HG03095 (cell line): ENCODE results near the gene MCTP1.

ENCODE experiments used
- ATAC-seq: cut with Tn5 transposase; IDR thresholded peaks from one replicate; pipeline ENCODE4 v1.9.1; 2021; ENCODE audit warnings: moderate library complexity; ENCODE audit not compliant: unreplicated experiment

The MCTP1 gene

DNA sequence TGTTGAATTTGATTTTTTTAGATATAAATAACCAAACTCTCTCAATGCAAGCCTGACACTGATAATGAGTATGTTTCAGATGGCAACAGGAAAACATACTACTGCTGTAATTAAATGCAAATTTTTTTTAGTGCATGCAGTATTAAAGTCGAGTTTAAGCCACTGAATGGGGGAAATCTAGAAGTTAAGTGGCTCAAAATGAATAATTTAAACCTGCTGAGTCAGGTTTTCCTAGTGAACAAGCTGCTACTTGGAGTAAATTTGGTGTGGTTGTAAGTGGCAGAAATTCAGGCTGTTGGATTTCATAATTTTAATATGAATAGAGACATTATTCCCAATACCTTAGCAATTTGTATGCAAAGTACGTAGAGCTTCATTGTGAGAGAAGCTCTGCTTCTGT, 544.6 kb downstream of the MCTP1 start:
- no peak for ATAC-seq

DNA sequence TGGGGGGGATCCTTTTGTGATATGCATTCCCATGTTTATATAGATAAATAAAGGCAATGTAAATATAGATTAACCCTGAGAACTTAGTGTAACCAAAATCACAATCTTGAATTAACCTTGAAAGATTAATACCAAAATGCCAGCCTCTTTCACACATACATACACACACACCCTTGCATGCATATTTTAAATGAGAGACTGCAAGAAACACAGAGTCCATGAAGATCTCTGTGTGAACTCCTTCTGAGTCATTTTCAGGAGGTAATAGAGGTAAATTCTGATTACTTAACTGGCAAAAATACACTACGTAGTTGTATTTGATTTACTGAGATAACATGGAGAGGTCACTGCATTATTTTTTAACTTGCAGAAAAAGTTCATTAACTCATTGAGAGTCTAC, 548.4 kb downstream of the MCTP1 start:
- no peak for ATAC-seq

DNA sequence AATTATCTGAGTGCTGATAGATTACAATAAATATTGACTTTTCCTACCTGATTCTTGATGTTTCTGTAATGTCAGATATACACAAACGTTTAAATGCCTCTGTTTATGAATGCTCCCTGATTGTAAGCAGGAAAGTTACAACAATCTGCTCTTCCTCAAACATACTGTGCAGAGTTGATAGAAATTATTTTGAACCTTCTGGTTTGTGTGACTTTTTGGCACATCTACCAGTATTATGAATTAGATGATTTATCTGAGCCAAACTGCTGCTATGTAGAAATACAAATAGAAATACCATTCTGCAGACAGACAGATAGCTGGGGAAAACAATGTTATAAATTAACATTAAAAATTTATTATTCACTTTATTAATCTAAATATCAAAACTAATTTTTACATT, 553.4 kb downstream of the MCTP1 start:
- no peak for ATAC-seq

DNA sequence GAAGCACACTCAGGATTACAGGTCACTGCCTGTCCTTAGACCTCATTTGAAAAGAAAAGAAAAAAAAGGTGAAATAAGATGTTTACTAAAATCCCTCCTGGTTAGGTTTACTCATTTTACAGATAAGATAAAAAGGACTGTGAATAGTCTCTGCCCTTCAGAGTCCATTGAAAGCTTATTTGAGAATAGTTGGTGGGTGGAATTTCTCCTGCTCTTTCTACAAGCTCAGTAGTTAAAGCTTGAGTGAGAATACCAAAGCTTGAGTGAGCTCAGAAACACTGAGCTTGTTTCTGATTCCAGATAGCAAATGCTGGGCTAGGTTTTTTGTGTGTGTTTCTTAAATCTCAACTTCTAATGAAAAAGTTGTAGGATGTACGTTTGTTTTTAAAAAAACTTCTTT, 559.8 kb downstream of the MCTP1 start:
- no peak for ATAC-seq

DNA sequence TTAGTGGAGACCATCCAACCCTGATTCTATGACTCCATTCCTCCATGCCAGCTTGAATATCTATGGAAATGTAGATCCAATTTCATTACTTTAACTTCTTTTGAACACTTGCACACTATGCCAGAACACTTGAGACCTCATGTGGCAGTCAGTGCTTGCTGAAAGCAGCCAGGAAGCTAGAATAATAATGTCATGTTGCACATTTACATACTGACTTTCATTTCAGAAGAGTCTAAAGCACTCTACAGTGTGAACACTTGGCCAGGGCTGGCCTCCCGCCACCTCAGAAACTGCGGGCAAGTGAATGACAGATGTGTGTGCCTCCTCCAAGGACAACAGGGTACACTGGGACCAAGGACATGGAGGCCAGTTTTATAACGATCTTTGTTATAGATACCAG, 569.1 kb downstream of the MCTP1 start:
- no peak for ATAC-seq

DNA sequence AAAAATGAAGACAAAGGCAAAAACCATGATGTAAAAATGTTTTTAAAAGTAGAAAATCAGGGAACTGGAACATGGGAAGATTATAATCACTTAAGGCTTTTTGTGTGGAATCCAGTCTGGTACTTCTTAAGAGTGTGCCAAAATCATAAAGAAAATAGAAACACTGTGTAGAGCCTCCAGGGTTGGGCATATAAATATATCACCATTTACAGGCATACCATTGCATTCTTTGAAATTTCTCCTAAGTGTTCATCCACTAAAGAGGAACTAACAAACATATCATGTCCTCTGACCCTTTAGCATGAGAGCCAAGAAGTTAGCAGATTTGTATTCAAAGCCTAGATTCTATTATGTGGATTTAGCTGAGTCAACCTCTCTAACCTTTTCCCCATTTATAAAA, 573.1 kb downstream of the MCTP1 start:
- ATAC-seq = no peak

DNA sequence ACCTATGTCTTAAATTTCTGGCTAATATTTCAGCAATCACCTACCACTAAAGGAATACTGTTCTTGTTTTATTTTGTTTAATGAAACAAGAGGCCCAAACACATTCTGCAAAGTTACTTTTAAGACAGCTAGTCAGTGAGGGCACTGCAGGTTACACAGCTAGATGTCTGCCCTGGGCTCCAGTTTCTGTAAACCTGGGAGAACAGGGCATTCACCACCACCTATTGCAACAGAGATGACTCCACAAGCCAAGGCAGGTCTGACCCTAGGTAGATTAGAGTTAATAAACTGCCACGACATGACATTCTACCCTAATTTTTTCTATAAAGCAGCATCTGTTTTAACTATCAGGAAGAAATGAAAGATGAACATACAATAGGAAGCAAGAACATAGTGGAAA, 575.6 kb downstream of the MCTP1 start:
- no peak for ATAC-seq

DNA sequence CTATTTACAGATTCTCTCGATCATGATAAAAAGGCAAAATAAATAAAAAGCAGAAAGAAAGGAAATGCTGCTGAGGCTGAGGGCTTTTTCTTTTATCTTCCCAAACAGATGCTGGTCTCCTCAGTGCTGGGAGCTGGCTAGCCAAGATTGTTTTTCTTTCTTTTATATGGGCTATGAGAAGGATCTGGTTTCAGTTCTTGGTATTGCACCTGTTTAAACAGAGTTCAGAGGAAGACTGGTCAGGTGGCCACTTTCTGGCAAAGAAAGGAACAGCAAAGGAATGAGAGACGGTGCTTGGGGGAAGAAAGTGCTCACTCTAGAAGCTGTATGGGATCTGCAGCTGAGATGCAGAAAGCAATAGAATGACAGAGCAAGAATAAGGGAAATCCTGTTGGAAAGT, 577.5 kb downstream of the MCTP1 start:
- no peak for ATAC-seq

DNA sequence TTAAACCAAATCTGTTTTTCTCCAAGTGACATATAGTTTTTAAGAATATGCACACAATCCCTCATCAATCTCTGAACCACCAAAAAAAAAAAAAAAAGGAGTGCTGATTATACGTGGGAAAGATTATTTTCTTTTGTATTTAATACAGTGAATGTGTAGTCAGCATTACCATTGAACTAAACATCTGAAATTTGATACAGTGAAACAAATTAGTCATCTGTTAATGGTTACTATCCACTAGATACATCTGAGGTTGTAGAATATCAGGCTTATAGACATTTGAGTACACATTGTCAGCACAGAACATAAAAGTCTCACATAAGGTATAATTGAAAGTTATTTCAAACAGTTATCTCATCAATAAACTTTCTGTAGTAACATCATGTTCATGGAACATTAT, 579.5 kb downstream of the MCTP1 start:
- no peak for ATAC-seq

DNA sequence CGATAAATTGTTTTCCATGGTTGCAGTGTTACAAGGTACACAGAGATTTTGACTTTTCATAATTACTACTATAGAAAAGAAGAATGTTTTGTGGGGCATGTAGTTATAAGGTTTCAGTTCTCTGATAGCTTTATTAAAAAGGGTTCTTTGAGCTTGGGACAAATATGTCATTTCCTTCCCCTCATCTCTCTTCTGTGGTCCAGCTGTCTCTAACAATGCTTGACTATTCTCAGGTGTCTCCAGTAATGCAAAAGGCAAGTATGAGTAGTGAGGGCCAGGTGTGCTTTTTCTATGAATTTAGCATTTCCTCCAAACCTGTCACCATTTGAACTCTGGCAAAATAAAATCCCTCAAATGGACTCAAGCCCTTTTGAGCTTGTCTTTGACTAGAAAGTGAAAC, 582.2 kb downstream of the MCTP1 start:
- peak; percentile 76 for ATAC-seq

DNA sequence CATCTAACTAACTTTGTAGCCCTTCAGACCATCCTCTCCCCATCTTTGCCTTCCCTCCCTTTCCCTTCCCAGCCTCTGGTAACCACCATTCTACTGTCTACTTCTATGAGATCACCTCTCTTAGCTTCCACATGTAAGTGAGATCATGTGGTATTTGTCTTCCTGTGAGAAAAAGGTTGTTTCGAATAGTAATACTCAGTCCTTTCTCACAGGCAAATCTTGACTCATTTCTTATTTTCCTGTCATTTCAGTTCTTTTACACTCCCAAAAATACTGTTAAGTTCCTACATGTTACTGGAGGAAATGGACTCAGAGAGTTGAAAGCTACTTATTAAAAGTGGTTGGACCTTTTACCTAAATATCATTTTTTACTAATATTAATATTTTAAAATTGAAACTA, 584.3 kb downstream of the MCTP1 start:
- peak; percentile 63 for ATAC-seq

DNA sequence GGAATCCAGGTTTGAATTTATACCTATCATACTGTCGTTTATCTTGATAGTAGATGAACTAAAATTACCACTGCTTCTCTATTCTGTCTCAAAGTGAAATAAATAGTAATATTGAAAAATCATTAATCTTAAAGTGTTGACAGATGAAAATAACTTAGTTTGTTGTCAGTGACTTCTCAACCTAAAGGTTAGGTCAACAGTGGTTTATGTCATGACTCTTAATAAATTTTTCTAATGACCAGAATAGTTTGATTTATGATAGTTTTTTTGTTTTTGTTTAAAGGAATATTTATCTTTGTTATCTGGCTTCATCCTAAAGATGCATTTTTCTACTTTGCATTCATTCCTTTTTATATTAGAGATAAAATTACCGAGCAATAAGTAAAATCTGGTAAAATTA, 585.3 kb downstream of the MCTP1 start:
- ATAC-seq = no peak

DNA sequence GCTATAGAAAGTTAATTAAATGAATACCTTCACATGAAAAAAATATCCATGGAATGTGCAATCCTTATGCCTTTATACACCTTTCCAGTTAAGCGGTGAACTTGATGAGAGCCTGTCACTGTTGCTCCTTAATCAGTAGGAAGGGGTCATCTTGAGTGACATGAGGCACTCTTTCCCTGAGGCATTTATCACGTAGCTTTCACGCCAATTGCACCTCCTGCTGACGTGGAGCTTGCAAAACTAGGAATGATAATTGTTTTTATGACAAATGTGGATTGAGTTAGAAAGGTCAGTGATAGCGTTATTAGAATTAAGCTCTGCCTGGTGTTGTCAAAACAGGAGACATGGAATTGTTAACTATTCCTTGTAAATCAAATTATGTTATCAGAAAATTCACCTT, 586.7 kb downstream of the MCTP1 start:
- no peak for ATAC-seq

DNA sequence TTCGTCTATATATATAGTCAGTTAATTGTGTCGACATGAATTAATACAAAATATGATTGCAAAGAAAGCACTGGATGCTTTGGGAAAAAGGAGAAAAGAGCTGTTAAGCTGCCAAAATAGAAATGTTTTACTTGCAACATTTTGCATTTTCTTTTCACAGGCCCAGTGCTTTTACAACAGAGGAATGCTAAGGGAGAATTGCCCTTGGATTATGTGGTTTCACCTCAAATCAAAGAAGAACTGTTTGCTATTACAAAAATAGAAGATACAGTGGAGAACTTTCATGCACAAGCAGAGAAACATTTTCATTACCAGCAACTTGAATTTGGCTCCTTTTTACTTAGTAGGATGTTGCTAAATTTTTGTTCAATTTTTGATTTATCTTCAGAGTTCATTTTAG, 590.2 kb downstream of the MCTP1 start:
- no peak for ATAC-seq

DNA sequence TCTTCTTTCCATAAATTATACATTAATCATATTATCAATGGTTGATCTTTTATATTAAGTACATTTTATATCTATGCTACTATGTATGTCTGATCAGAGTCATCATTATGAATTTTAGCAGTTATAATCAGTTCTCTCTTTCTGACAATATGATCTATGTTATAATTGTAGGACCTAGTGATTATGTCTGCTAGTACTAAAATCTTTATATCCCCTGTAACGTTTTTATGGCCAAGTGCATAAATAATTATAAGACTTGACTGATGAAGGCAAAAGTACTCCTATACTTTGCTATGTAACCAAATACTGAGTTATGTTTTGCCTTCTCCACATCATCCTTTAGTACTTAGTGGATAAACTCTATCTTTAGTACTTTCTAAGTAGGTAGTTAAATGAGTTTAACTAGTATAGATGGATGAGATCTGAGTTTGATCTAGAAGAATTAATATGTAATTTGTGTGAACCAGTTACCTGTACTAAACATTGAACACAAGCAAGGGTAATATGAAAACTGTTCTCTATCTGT, 591.0 kb downstream of the MCTP1 start:
- ATAC-seq = no peak

DNA sequence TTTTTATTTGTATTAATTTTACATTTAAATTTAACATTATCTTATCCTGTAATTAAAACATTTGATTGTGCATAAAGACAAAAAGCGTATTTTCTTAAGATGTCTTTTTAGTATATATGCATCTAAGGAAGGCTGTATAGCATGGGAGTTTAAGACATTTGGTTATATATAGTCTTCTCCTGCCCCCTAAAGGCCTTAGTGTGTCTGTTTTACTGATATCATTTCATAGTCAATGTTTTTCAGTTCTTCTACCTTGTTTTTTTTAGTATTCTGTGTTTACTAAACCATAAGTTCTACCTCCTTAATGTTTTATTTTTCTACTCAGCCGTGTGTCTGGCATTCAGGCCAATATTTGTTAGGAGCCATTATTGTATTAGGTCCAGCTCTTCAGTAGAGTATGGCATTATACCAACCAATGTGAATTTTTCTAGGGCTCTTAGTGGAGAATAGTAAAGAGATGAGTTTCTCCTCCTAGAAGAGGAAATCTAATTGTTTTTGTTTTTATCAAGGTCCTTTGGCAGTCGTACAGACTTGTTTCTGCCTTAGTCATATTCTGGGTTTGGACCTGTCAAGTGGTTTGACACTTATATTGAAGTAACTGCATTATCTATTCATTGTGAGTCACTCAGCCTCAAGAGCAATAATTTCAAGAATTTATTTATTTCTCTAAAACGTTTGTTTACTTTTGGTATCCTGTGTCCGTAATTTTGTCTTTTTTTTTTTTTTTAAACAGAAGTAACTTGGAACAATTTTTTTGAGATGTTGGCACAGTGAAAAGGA, 591.7 kb downstream of the MCTP1 start:
- ATAC-seq = no peak

DNA sequence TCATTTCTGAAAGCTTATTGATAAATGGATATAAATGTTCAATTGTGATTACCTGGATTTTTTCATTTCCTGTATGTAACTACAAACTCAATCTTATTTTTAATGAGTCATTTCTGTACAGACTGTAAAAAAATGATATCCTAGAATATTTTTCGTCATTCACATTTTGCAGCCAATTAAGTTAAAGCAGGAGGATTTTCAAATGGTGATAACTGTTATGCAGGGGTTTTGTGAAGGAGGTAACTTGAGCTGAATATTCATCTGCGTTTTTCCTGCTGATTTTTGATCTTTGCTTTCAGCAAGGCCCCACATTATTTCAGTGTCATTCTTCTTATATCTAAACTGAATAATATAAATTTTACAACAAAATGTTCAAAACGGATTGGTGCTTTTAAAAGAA, 592.3 kb downstream of the MCTP1 start:
- no peak for ATAC-seq

DNA sequence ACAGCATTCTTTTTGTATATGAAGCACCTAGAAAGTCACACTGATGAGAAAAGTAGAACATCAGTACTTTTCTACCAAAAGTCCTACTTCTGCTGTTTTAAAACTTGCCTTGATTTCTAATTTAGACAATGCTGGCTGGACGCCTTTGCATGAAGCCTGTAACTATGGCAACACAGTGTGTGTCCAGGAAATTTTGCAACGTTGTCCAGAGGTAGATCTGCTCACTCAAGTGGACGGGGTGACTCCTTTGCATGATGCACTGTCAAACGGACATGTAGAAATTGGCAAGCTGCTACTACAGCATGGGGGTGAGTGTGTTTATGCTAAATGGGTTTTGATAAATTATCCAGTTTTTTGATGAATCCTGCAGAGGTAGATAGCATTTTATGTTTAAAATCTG, 592.9 kb downstream of the MCTP1 start:
- no peak for ATAC-seq

DNA sequence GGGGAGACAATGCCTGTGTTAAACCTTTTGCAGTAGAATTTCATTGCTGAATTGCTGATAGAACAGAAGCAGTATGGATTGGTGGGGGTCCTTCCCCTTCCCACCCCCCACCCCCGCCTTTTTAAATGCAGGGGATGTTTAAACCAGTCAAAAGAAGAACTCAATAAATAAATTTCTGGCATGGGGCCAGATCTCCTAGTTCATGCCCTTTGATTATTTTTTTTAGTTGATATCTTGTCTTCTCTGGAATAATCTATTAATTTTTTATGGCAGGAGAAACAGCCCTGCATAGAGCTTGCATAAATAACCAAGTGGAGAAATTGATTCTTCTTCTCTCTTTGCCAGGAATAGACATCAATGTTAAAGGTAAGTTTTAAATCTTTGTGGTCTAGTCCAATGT, 593.6 kb downstream of the MCTP1 start:
- no peak for ATAC-seq

DNA sequence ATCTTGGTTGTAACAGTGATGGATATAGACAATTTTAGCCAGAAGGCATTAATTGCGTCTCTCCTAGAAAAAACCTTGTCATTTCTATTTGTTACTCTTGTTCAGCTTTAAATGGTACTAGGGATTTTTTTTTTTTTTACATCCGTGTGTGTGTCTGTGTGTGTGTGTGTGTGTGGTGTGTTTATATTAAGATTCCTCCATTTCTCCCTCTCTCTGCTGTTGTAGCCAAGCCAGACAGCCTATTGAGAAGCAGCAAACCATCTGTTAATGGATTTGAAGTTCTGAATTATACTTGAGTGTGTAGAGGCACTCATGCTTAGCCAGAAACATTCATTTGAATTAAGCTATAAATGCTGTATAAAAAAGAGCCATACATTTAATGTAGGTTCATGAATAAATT, 594.1 kb downstream of the MCTP1 start:
- ATAC-seq = no peak

DNA sequence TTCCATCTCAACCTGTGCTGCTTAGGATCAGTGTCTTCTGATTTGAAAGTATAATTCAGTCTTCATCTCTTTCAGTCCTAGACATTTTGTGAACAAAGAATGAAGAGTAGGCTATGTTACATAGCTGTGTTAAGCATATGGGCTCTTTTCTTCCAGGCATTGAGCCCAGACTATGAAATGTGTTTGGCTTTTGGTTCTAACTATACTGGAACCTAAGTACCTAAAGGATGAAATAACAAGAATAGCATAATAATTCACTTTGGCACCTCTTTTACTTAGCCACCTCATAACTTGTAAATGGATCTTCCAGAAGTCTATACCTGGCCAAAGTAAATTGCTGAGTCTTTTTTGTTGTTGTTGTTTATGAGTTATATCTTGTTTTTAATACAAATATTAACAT, 595.0 kb downstream of the MCTP1 start:
- ATAC-seq = no peak

DNA sequence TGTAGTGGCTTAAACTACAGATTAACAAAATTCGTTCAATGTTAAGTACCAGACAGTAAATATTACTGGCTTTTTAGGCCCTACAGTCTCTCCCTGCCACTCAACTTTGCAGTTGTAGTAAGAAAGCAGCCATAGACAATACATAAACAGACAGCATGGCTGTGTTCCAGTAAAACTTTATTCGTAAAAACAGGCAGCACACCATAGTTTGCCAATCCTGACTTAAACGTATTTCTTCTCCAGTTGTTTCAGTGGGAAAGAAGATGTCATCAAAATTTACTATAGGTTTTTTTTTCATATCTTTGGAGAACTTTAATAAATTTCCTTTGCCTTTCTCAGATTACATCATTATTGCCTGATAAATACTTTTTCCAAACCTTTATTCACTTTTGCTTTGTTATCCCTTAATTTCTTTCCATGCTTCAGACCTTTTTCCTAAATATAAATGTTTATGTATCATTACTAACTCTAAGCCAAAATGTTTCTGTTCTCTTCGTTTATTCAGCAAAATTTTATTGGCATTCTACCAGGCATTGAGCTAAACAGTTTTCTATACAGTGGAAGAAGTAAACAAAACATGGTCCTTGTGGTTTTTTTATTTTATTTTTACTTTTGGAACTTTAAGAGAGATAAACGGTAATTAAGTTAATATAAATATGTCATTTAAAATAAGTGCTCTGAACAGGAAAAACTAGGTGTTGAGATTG, 601.9 kb downstream of the MCTP1 start:
- no peak for ATAC-seq
